HEK293 (cell line): Measurements from ENCODE around the gene SORT1.

Experiments
- AEBP2 ChIP-seq: fragments of 450-650 bp; formaldehyde crosslinking; IDR thresholded peaks from 2 replicates; pipeline ENCODE4 v1.5.1; 2016; ENCODE audit warnings: missing biosample characterization, missing genetic modification characterization, borderline replicate concordance
- GLIS2 ChIP-seq: fragments of 450-650 bp; formaldehyde crosslinking; IDR thresholded peaks from 2 replicates; pipeline ENCODE4 v1.5.1; 2016; ENCODE audit warnings: missing biosample characterization, missing genetic modification characterization
- INSM2 ChIP-seq: fragments of 450-650 bp; formaldehyde crosslinking; IDR thresholded peaks from 2 replicates; pipeline ENCODE4 v1.5.1; 2016; ENCODE audit warnings: missing biosample characterization, missing genetic modification characterization
- KLF16 ChIP-seq: fragments of 450-650 bp; formaldehyde crosslinking; IDR thresholded peaks from 2 replicates; pipeline ENCODE4 v1.5.1; 2017; ENCODE audit warnings: missing biosample characterization, missing genetic modification characterization
- KLF7 ChIP-seq: fragments of 450-650 bp; formaldehyde crosslinking; IDR thresholded peaks from 2 replicates; pipeline ENCODE4 v1.5.1; 2016; ENCODE audit warnings: missing biosample characterization, missing genetic modification characterization, borderline replicate concordance
- WT1 ChIP-seq: fragments of 450-650 bp; formaldehyde crosslinking; IDR thresholded peaks from 2 replicates; pipeline ENCODE4 v1.5.1; 2016; ENCODE audit warnings: missing biosample characterization, missing genetic modification characterization
- ZBTB10 ChIP-seq: fragments of 450-650 bp; formaldehyde crosslinking; IDR thresholded peaks from 2 replicates; pipeline ENCODE4 v1.5.1; 2016; ENCODE audit warnings: missing biosample characterization, missing genetic modification characterization
- ZBTB17 ChIP-seq: fragments of 450-650 bp; formaldehyde crosslinking; IDR thresholded peaks from 2 replicates; pipeline ENCODE4 v1.5.1; 2016; ENCODE audit warnings: missing biosample characterization, missing genetic modification characterization
- ZBTB20 ChIP-seq: fragments of 450-650 bp; formaldehyde crosslinking; IDR thresholded peaks from 2 replicates; pipeline ENCODE4 v1.5.1; 2016; ENCODE audit warnings: missing biosample characterization, missing genetic modification characterization
- ZBTB8A ChIP-seq: fragments of 450-650 bp; formaldehyde crosslinking; IDR thresholded peaks from 2 replicates; pipeline ENCODE4 v1.5.1; 2016; ENCODE audit warnings: missing biosample characterization, missing genetic modification characterization
- ZNF112 ChIP-seq: fragments of 450-650 bp; formaldehyde crosslinking; IDR thresholded peaks from 2 replicates; pipeline ENCODE4 v1.5.0; 2017; ENCODE audit warnings: missing biosample characterization, missing genetic modification characterization
- ZNF138 ChIP-seq: fragments of 450-650 bp; formaldehyde crosslinking; IDR thresholded peaks from 2 replicates; pipeline ENCODE4 v1.5.1; 2016; ENCODE audit warnings: missing biosample characterization, missing genetic modification characterization, borderline replicate concordance
- ZNF169 ChIP-seq: fragments of 450-650 bp; formaldehyde crosslinking; IDR thresholded peaks from 2 replicates; pipeline ENCODE4 v1.5.1; 2016; ENCODE audit warnings: missing biosample characterization, missing genetic modification characterization
- ZNF2 ChIP-seq: fragments of 450-650 bp; formaldehyde crosslinking; IDR thresholded peaks from 2 replicates; pipeline ENCODE4 v1.5.1; 2016; ENCODE audit warnings: missing biosample characterization, missing genetic modification characterization
- ZNF362 ChIP-seq: fragments of 450-650 bp; formaldehyde crosslinking; IDR thresholded peaks from 2 replicates; pipeline ENCODE4 v1.5.1; 2016; ENCODE audit warnings: missing biosample characterization, missing genetic modification characterization
- ZNF391 ChIP-seq: fragments of 450-650 bp; formaldehyde crosslinking; IDR thresholded peaks from 2 replicates; pipeline ENCODE4 v1.5.1; 2016; ENCODE audit warnings: low read depth, missing biosample characterization, missing genetic modification characterization, borderline replicate concordance
- ZNF416 ChIP-seq: fragments of 450-650 bp; formaldehyde crosslinking; IDR thresholded peaks from 2 replicates; pipeline ENCODE4 v1.5.1; 2016; ENCODE audit warnings: missing biosample characterization, missing genetic modification characterization
- ZNF544 ChIP-seq: fragments of 450-650 bp; formaldehyde crosslinking; IDR thresholded peaks from 2 replicates; pipeline ENCODE4 v1.5.0; 2017; ENCODE audit warnings: missing biosample characterization, missing genetic modification characterization
- ZNF549 ChIP-seq: fragments of 450-650 bp; IDR thresholded peaks from 2 replicates; pipeline ENCODE4 v1.5.1; 2018; ENCODE audit warnings: missing biosample characterization, missing genetic modification characterization, mild to moderate bottlenecking, inconsistent platforms, moderate library complexity
- ZNF571 ChIP-seq: fragments of 450-650 bp; formaldehyde crosslinking; IDR thresholded peaks from 2 replicates; pipeline ENCODE4 v1.5.0; 2017; ENCODE audit warnings: missing biosample characterization, missing genetic modification characterization
- ZNF626 ChIP-seq: fragments of 450-650 bp; sonication (Bioruptor Pico); formaldehyde crosslinking; IDR thresholded peaks from 2 replicates; pipeline ENCODE4 v1.5.1; 2018; ENCODE audit warnings: missing biosample characterization, missing genetic modification characterization, inconsistent platforms
- ZNF658 ChIP-seq: fragments of 450-650 bp; formaldehyde crosslinking; IDR thresholded peaks from 2 replicates; pipeline ENCODE4; 2016; ENCODE audit warnings: missing biosample characterization, missing genetic modification characterization
- ZNF704 ChIP-seq: fragments of 450-650 bp; formaldehyde crosslinking; IDR thresholded peaks from 2 replicates; pipeline ENCODE4 v1.5.1; 2016; ENCODE audit warnings: missing biosample characterization, missing genetic modification characterization
- ZNF777 ChIP-seq: fragments of 450-650 bp; formaldehyde crosslinking; IDR thresholded peaks from 2 replicates; pipeline ENCODE4 v1.5.1; 2017; ENCODE audit warnings: missing biosample characterization, missing genetic modification characterization, borderline replicate concordance
- ZNF792 ChIP-seq: fragments of 450-650 bp; formaldehyde crosslinking; IDR thresholded peaks from 2 replicates; pipeline ENCODE4 v1.5.1; 2016; ENCODE audit warnings: missing biosample characterization, missing genetic modification characterization
- ZSCAN16 ChIP-seq: fragments of 450-650 bp; formaldehyde crosslinking; IDR thresholded peaks from 2 replicates; pipeline ENCODE4 v1.5.1; 2016; ENCODE audit warnings: missing biosample characterization, missing genetic modification characterization
- TF ChIP-seq, protein P1 (sequence below): fragments of 450-650 bp; formaldehyde crosslinking; conservative IDR thresholded peaks from 2 replicates; pipeline ENCODE4 v1.5.1; 2016; ENCODE audit warnings: low read depth, missing biosample characterization, missing genetic modification characterization

The SORT1 gene

GRCh38 chr1:109282952-109283747 lies 114.6 kb downstream of the SORT1 start, which contains the start of gene PSRC1 (continued):
- TF ChIP-seq AEBP2 (tag by site-specific recombination) (no peak), KLF16 (peak; percentile 84), ZNF626 (tag by site-specific recombination) (no peak), ZNF544 (tag by site-specific recombination) (no peak), ZNF792 (tag by site-specific recombination) (no peak), ZNF571 (tag by site-specific recombination) (no peak), ZBTB17 (tag by site-specific recombination) (peak; percentile 89), ZBTB20 (tag by site-specific recombination) (peak; percentile 100), ZNF704 (tag by site-specific recombination) (no peak), ZNF138 (tag by site-specific recombination) (no peak), INSM2 (tag by site-specific recombination) (no peak), ZBTB10 (tag by site-specific recombination) (no peak), ZNF391 (tag by site-specific recombination) (peak; percentile 22; the same call in 1 of the 2 replicates), ZNF362 (tag by site-specific recombination) (no peak), ZNF549 (tag by site-specific recombination) (no peak), ZNF169 (no peak), GLIS2 (tag by site-specific recombination) (peak; percentile 89), ZBTB8A (peak; percentile 33; the same call in 1 of the 2 replicates), ZSCAN16 (tag by site-specific recombination) (no peak), KLF7 (peak; percentile 40; the same call in 1 of the 2 replicates), ZNF416 (tag by site-specific recombination) (no peak), ZNF658 (tag by site-specific recombination) (no peak), WT1 (tag by site-specific recombination) (no peak), ZNF777 (tag by site-specific recombination) (no peak), ZNF2 (peak; percentile 11), ZNF112 (tag by site-specific recombination) (no peak)
- TF ChIP-seq, protein P1, sequence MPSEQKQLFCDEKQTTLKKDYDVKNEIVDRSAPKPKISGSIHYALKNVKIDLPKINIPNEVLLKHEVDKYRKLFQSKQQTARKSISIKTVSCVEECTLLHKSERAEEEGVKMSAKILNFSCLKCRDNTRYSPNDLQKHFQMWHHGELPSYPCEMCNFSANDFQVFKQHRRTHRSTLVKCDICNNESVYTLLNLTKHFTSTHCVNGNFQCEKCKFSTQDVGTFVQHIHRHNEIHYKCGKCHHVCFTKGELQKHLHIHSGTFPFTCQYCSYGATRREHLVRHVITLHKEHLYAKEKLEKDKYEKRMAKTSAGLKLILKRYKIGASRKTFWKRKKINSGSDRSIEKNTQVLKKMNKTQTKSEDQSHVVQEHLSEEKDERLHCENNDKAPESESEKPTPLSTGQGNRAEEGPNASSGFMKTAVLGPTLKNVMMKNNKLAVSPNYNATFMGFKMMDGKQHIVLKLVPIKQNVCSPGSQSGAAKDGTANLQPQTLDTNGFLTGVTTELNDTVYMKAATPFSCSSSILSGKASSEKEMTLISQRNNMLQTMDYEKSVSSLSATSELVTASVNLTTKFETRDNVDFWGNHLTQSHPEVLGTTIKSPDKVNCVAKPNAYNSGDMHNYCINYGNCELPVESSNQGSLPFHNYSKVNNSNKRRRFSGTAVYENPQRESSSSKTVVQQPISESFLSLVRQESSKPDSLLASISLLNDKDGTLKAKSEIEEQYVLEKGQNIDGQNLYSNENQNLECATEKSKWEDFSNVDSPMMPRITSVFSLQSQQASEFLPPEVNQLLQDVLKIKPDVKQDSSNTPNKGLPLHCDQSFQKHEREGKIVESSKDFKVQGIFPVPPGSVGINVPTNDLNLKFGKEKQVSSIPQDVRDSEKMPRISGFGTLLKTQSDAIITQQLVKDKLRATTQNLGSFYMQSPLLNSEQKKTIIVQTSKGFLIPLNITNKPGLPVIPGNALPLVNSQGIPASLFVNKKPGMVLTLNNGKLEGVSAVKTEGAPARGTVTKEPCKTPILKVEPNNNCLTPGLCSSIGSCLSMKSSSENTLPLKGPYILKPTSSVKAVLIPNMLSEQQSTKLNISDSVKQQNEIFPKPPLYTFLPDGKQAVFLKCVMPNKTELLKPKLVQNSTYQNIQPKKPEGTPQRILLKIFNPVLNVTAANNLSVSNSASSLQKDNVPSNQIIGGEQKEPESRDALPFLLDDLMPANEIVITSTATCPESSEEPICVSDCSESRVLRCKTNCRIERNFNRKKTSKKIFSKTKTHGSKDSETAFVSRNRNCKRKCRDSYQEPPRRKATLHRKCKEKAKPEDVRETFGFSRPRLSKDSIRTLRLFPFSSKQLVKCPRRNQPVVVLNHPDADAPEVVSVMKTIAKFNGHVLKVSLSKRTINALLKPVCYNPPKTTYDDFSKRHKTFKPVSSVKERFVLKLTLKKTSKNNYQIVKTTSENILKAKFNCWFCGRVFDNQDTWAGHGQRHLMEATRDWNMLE (tag by site-specific recombination) = 0 out of 2 replicates have a peak, but pooled peaks have one; percentile 19
